Pancreas (tissue), 10 donors: ENCODE results near the gene SSX2IP. TPM values are rescaled to one million over a fixed set of nuclear protein-coding genes. Genes with fewer than 3 reads are reported as not detected.

Experiments used
- ATAC-seq, 4 donors: fragments of 200-7000 bp; cut with Tn5 transposase; one replicate each; pipeline versions ENCODE4 v1.8.0 to v1.9.1; 2020; ENCODE audit warnings: mild to moderate bottlenecking in 4 of 4, moderate library complexity in 4 of 4
- DNase-seq, 6 donors: peaks; one replicate each; pipeline ENCODE4 v3.0.0-alpha.2; 2020
- FAIRE-seq: peaks from 2 replicates; lab custom pipeline; 2012; peaks lifted over from hg19 to GRCh38; lab: Jason Lieb, UNC
- H3K27ac ChIP-seq, 4 donors: fragments of 200-600 bp; sonication (generic); 1 replicate in 3 of 4; 2 replicates in 1 of 4; pipeline versions ENCODE4 v1.5.0 to v1.8.0; 2020
- H3K27me3 ChIP-seq, 4 donors: fragments of 200-600 bp; one replicate each; pipeline ENCODE4 v1.8.0; 2021
- H3K36me3 ChIP-seq, 3 donors: fragments of 200-600 bp; sonication (generic) in 1 of 3; one replicate each; pipeline versions ENCODE4 v1.5.0 to v1.8.0; 2020 to 2021
- H3K4me1 ChIP-seq, 3 donors: fragments of 200-600 bp; one replicate each; pipeline ENCODE4 v1.8.0; 2021
- H3K4me3 ChIP-seq, 4 donors: fragments of 200-600 bp; sonication (generic) in 2 of 4; one replicate each; pipeline versions ENCODE4 v1.5.0 to v1.8.0; 2020 to 2021
- H3K9me3 ChIP-seq, 4 donors: fragments of 200-600 bp; one replicate each; pipeline ENCODE4 v1.8.0; 2021
- CTCF ChIP-seq, 4 donors: fragments of 200-600 bp; sonication (generic) in 3 of 4; IDR thresholded peaks; one replicate each; pipeline versions ENCODE4 v1.5.0 to v1.8.0; 2021; ENCODE audit warnings: antibody characterized with exemption in 4 of 4
- WGBS, 2 donors: extraction: QIAGEN DNeasy Blood & Tissue Kit; methylation state at CpG; one replicate each; pipeline ENCODE4 v1.1.7; 2013; 5-methylcytosine and 5-hydroxymethylcytosine counted together
- intact Hi-C, 3 donors: fragments of 100-400 bp; cut with DNase I; formaldehyde crosslinking; loops; one replicate each; pipeline versions ENCODE4 v1.11.1 to v1.14.2; 2022
- polyA plus RNA-seq, 2 donors: library from polyadenylated mRNA; stranded (reverse); fragments of 200-250 nt; gene quantifications; one replicate each; pipeline ENCODE4 v1.2.3, GENCODE V29; 2013
- total RNA-seq, 6 donors: library from RNA; stranded (reverse); fragmentation: NEBNext Ultra II Directional in 4 of 6; extraction: Animal tissue kit (Norgen Biotek cat#: 25700) in 4 of 6; gene quantifications; one replicate each; pipeline versions ENCODE4 v1.2.1 to v1.2.4, GENCODE V29; 2021 to 2023
- donor health status: healthy with polysubstance abuse.
- donor health status: DM: no; HTN: no; CAD: no; lungs with moderate emphysema.
- donor health status: DM: no; HTN: no; CAD: no.
- donor health status: control.
- donor health status: control.
- donor health status: Bipolar disorder and iron deficiency.
- donor health status: DM: yes; HTN: yes; CAD: no.
- donor health status: DM: no; HTN: no; CAD: no.
- donor health status: DM: no; HTN: no; CAD: no.
- donor health status: DM: yes; HTN: yes; CAD: no.

Gene SSX2IP
- total and polyA plus RNA-seq, 8 donors: 1.9 to 10.2 (median 5.3) TPM

DNA sequence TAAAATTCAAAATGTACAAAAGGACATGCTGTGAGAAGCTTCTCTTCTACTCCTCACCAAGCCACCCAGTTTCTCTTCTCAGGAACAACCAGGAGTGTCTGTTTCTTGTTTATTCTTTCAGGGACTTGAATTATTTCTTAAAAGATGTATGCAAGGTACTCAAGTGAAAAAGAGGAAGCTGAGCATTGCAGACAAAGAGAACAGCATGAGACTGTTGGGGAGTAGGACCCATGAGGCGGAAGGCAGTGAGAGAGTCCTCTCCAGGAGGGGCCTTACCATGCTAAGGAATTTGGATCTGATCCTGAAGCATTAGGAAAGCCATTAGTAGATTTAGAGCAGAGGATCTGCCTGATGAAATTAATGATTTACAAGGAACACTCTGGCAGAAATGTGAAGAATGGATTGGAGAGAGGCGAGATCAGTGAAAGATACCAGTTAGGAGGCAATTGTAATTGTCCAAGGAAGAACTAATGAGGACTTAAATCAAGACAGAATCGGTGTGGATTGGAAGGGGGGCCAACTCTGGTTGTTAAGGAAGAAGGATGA is 14.7 kb upstream of the SSX2IP start:
- peak in 1 of 4 donors; percentile 38 for ATAC-seq
- Histone ChIP-seq H3K36me3 (no peaks in the 10 kb centered on the region), H3K9me3 (no peaks in the 10 kb centered on the region), H3K4me1 (peaks cover 0 to 6% (median 0%) of the 10 kb centered on the region in 3 donors), H3K4me3 (no peak overlapping the region), H3K27me3 (no peaks in the 10 kb centered on the region), H3K27ac (no peak overlapping the region)
- no peak for TF ChIP-seq CTCF (IDR thresholded peaks at IDR 0.05)
- DNase-seq: no peak
- intact Hi-C loops: no loop called here
- no peak for FAIRE-seq
- 43 to 53% methylated on average over 3 of the region's 3 CpGs for WGBS, 2 donors

DNA sequence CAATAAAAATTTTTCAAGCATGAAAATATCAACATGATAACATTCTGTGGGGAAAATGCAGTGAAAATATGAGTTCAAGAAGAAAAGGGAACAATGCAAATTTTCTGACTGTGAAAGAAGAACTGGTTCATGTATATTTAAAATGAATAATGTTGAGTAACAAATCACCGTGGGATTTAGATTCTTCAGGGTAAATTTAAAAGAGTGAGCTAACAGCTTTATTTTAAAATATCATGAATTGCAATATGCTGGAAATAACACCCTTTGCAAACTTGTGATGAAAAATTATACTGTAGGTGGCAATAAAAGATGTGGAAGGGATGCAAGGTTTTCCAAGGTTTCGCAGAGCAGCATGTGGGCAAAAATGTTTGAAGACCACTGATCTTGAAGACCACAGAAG is 13.2 kb upstream of the SSX2IP start:
- Histone ChIP-seq H3K27ac (no peak overlapping the region), H3K27me3 (no peaks in the 10 kb centered on the region), H3K4me1 (peaks cover 0 to 6% (median 0%) of the 10 kb centered on the region in 3 donors), H3K9me3 (no peaks in the 10 kb centered on the region), H3K4me3 (no peak overlapping the region), H3K36me3 (no peaks in the 10 kb centered on the region)
- DNase-seq: no peak
- 37 to 41% methylated on average over 2 of the region's 2 CpGs for WGBS, 2 donors
- TF ChIP-seq CTCF (IDR thresholded peaks at IDR 0.05): no peak
- FAIRE-seq: no peak
- no peak for ATAC-seq
- intact Hi-C loops: no loop called here

GRCh38 chr1:84702143-84702542 is 11.9 kb upstream of the SSX2IP start:
- no peaks in the 10 kb centered on the region for H3K27me3 ChIP-seq
- H3K27ac ChIP-seq: no peak overlapping the region
- DNase-seq (no peak), FAIRE-seq (no peak), ATAC-seq (no peak)
- no peak overlapping the region for H3K4me3 ChIP-seq
- intact Hi-C loops: no loop called here
- no peak for TF ChIP-seq CTCF (IDR thresholded peaks at IDR 0.05)
- WGBS, 2 donors: 82 to 96% methylated on average over 1 of the region's 1 CpG
- no peaks in the 10 kb centered on the region for H3K36me3 ChIP-seq
- H3K4me1 ChIP-seq: peaks cover 0 to 6% (median 0%) of the 10 kb centered on the region in 3 donors
- no peaks in the 10 kb centered on the region for H3K9me3 ChIP-seq

DNA sequence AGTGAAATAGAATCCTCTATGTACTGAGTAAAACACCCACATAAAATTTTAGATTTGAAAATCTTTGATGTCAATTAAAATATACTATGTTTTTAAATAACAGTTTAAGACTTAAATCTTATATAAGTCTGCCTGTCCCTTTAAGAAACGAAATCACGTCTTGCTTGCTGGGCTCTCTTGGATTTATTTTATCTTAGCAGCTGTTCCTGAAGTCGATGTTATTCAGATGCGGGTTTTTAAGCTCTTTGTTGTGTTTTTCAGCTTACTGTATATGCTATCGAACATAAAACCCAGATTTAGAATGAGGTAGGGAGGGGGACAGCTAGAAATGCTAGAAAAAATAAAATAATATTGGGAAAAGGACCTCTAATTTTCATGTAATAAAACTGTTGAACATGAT is 11.1 kb upstream of the SSX2IP start:
- H3K4me3 ChIP-seq: no peak overlapping the region
- intact Hi-C loops: no loop called here
- WGBS, 2 donors: 16 to 23% methylated on average over 5 of the region's 5 CpGs
- no peaks in the 10 kb centered on the region for H3K9me3 ChIP-seq
- ATAC-seq (no peak), FAIRE-seq (no peak), DNase-seq (no peak)
- peaks cover 0 to 6% (median 0%) of the 10 kb centered on the region in 3 donors for H3K4me1 ChIP-seq
- H3K27me3 ChIP-seq: peaks cover 0 to 3% (median 0%) of the 10 kb centered on the region in 4 donors
- no peak for TF ChIP-seq CTCF (IDR thresholded peaks at IDR 0.05)
- H3K27ac ChIP-seq: no peak overlapping the region
- no peaks in the 10 kb centered on the region for H3K36me3 ChIP-seq

DNA sequence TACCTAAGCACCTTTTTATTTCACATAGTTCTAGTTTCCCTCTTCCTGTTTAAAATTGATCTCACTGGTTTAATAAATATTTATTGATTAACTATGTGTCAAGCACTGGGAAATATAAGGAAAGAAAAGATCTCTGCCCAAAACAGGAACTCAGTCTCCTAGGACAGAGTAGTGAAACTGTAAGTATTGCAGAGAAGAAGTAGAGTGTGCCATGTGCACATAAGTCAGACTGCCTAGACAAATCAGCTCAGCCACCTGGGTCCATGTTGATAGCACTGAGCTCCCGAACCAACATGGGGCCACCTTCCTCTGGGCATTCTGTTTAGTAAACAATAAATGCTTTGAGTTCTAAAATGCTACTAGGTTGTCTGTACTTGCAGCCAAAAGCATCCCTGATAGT is 9.8 kb upstream of the SSX2IP start:
- 63% methylated on average over 1 of the region's 1 CpG for WGBS, 2 donors
- FAIRE-seq: no peak

More for the DNA sequence above, 9.8 kb upstream of the SSX2IP start:
- Histone ChIP-seq H3K4me1 (peaks cover 0 to 6% (median 0%) of the 10 kb centered on the region in 3 donors), H3K9me3 (no peaks in the 10 kb centered on the region), H3K36me3 (no peaks in the 10 kb centered on the region), H3K4me3 (no peak overlapping the region), H3K27me3 (peaks cover 0 to 4% (median 0%) of the 10 kb centered on the region in 4 donors), H3K27ac (no peak overlapping the region)
- no peak for TF ChIP-seq CTCF (IDR thresholded peaks at IDR 0.05)
- DNase-seq (no peak), ATAC-seq (peak in 1 of 4 donors; percentile 59)
- intact Hi-C loops: no loop called here
